Heart right ventricle (tissue), 16 donors: ENCODE results near the gene MYO1D. TPM values are rescaled to one million over a fixed set of nuclear protein-coding genes. Genes with fewer than 3 reads are reported as not detected.

ENCODE experiments used
- ATAC-seq, 8 donors: fragments of 200-7000 bp; cut with Tn5 transposase; one replicate each; pipeline ENCODE4 v1.9.1; 2020; ENCODE audit warnings: mild to moderate bottlenecking in 8 of 8, moderate library complexity in 8 of 8, moderate number of reproducible peaks in 1 of 8
- DNase-seq, 2 donors: peaks; one replicate each; pipeline ENCODE4 v3.0.0-alpha.2; 2020
- H3K27ac ChIP-seq, 10 donors: fragments of 200-600 bp; sonication (generic) in 2 of 10; one replicate each; pipeline versions ENCODE4 v1.5.0 to v1.8.0; 2020 to 2022; ENCODE audit warnings: mild to moderate bottlenecking in 3 of 10
- H3K27me3 ChIP-seq, 7 donors: fragments of 200-600 bp; one replicate each; pipeline ENCODE4 v1.8.0; 2021 to 2022; ENCODE audit warnings: mild to moderate bottlenecking in 2 of 7
- H3K36me3 ChIP-seq, 9 donors: fragments of 200-600 bp; sonication (generic) in 1 of 9; one replicate each; pipeline versions ENCODE4 v1.5.0 to v1.8.0; 2020 to 2022; ENCODE audit warnings: mild to moderate bottlenecking in 2 of 9
- H3K4me1 ChIP-seq, 9 donors: fragments of 200-600 bp; sonication (generic) in 1 of 9; one replicate each; pipeline versions ENCODE4 v1.5.0 to v1.8.0; 2020 to 2022; ENCODE audit warnings: mild to moderate bottlenecking in 4 of 9
- H3K4me3 ChIP-seq, 10 donors: fragments of 200-600 bp; sonication (generic) in 2 of 10; one replicate each; pipeline versions ENCODE4 v1.5.0 to v1.8.0; 2020 to 2022; ENCODE audit warnings: mild to moderate bottlenecking in 7 of 10, moderate library complexity in 2 of 10
- H3K9me3 ChIP-seq, 11 donors: fragments of 200-600 bp in 10 of 11; sonication (generic) in 2 of 11; one replicate each; pipeline versions ENCODE4 v1.5.0 to v1.8.0; 2013 to 2022; ENCODE audit warnings: mild to moderate bottlenecking in 2 of 11, control low read depth in 1 of 11, moderate library complexity in 1 of 11
- CTCF ChIP-seq, 9 donors: fragments of 200-600 bp; sonication (generic) in 2 of 9; IDR thresholded peaks; one replicate each; pipeline versions ENCODE4 v1.5.0 to v1.8.0; 2021 to 2022; ENCODE audit warnings: antibody characterized with exemption in 9 of 9, mild to moderate bottlenecking in 5 of 9, moderate library complexity in 1 of 9
- WGBS, 2 donors: extraction: QIAGEN DNeasy Blood & Tissue Kit; methylation state at CpG; one replicate each; pipeline ENCODE4 v1.1.7; 2013; ENCODE audit warnings: inconsistent platforms in 1 of 2; 5-methylcytosine and 5-hydroxymethylcytosine counted together
- intact Hi-C, 10 donors: fragments of 100-400 bp; cut with DNase I; formaldehyde crosslinking; loops; one replicate each; pipeline versions ENCODE4 v1.11.1 to v1.14.2; 2022
- polyA plus RNA-seq, 2 donors: library from polyadenylated mRNA; stranded (reverse); fragments of 200-250 nt; gene quantifications; one replicate each; pipeline ENCODE4 v1.2.3, GENCODE V29; 2013
- total RNA-seq, 10 donors: library from RNA; stranded (reverse); fragmentation: NEBNext Ultra II Directional in 3 of 10; extraction: Animal tissue kit (Norgen Biotek cat#: 25700) in 3 of 10; gene quantifications; one replicate each; pipeline versions ENCODE4 v1.2.1 to v1.2.4, GENCODE V29; 2021 to 2023
- donor health status: Arrhythmogenic right ventricular cardiomyopathy.
- donor health status: ischemic (EF 13 %, LVEDD 7.1; RV severe dilation, severe dysfunction).
- donor health status: healthy with polysubstance abuse.
- donor health status: DM: no; HTN: yes; CAD: no.
- donor health status: DM: no; HTN: no; CAD: no.
- donor health status: ischemic (EF 25% LVEDD 6.9; RV normal size, moderate dysfunction).
- donor health status: ischemic (EF 25% LVEDD 5.7; RV mildly dilated, moderate dysfunction).
- donor health status: healthy.
- donor health status: DM: yes; HTN: yes; CAD: no.
- donor health status: Ischemic cardiomyopathy.
- donor health status: ischemic (EF 35%, LVEDD 5.7; RV mildly dilated, moderate dysfunction).
- donor health status: nonischemic (EF 11% LVEDD 7.7; RV severe dilation, severe dysfunction).
- donor health status: DM: yes; HTN: yes; CAD: no.
- donor health status: PGD.
- donor health status: ischemic (EF 29% LVEDD 5.4; RV normal size, mild dysfunction).
- donor health status: nonischemic (EF 23%, LVEDD 6.1; RV moderate dilation, normal function).

The MYO1D gene
- total and polyA plus RNA-seq, 12 donors: 1.9 to 16.4 (median 6.7) TPM

- peaks cover 0 to 7% (median 0%) of the 10 kb centered on the region in 9 donors for H3K4me1 ChIP-seq
- intact Hi-C loops: no loop called here
- 96 to 99% methylated on average over 2 of the region's 2 CpGs for WGBS, 2 donors
- no peak for TF ChIP-seq CTCF (IDR thresholded peaks at IDR 0.05)
- no peak overlapping the region for H3K27ac ChIP-seq
- H3K9me3 ChIP-seq: no peaks in the 10 kb centered on the region
- DNase-seq (no peak), ATAC-seq (no peak)
- no peaks in the 10 kb centered on the region for H3K27me3 ChIP-seq
- H3K36me3 ChIP-seq: no peaks in the 10 kb centered on the region
- H3K4me3 ChIP-seq: no peak overlapping the region
Measured at GRCh38 chr17:32836527-32836926, 40.4 kb downstream of the MYO1D start.

GRCh38 chr17:32835291-32835761, 41.6 kb downstream of the MYO1D start:
- Histone ChIP-seq H3K9me3 (no peaks in the 10 kb centered on the region), H3K27me3 (no peaks in the 10 kb centered on the region), H3K27ac (no peak overlapping the region), H3K4me1 (peaks cover 0 to 6% (median 0%) of the 10 kb centered on the region in 9 donors), H3K36me3 (no peaks in the 10 kb centered on the region), H3K4me3 (no peak overlapping the region)
- DNase-seq: no peak
- TF ChIP-seq CTCF (IDR thresholded peaks at IDR 0.05): no peak
- no peak for ATAC-seq
- WGBS, 2 donors: 90 to 93% methylated on average over 2 of the region's 2 CpGs
- intact Hi-C loops: no loop called here

- ATAC-seq (no peak), DNase-seq (no peak)
- H3K36me3 ChIP-seq: no peaks in the 10 kb centered on the region
- peaks cover 0 to 6% (median 0%) of the 10 kb centered on the region in 9 donors for H3K4me1 ChIP-seq
- H3K4me3 ChIP-seq: no peak overlapping the region
- H3K27me3 ChIP-seq: no peaks in the 10 kb centered on the region
- no peaks in the 10 kb centered on the region for H3K9me3 ChIP-seq
- intact Hi-C loops: loop anchor here in 1 of 10 donors (5.0 kb wide), 1 partner anchor 33 kb away; no protein-coding TSS in a partner anchor
- WGBS, 2 donors: 96 to 99% methylated on average over 2 of the region's 2 CpGs
- no peak overlapping the region for H3K27ac ChIP-seq
- TF ChIP-seq CTCF (IDR thresholded peaks at IDR 0.05): no peak
Measured at GRCh38 chr17:32834104-32834503, 42.8 kb downstream of the MYO1D start.

- H3K27me3 ChIP-seq: no peaks in the 10 kb centered on the region
- no peaks in the 10 kb centered on the region for H3K9me3 ChIP-seq
- DNase-seq (no peak), ATAC-seq (no peak)
- peaks cover 0 to 10% (median 5%) of the 10 kb centered on the region in 9 donors for H3K4me1 ChIP-seq
- no peaks in the 10 kb centered on the region for H3K36me3 ChIP-seq
- H3K4me3 ChIP-seq: no peak overlapping the region
- H3K27ac ChIP-seq: no peak overlapping the region
- 76 to 83% methylated on average over 4 of the region's 4 CpGs for WGBS, 2 donors
- intact Hi-C loops: loop anchor here in 1 of 10 donors (5.0 kb wide), 1 partner anchor 34 kb away; no protein-coding TSS in a partner anchor
- no peak for TF ChIP-seq CTCF (IDR thresholded peaks at IDR 0.05)
Measured at GRCh38 chr17:32833526-32833925, 43.4 kb downstream of the MYO1D start.
